ENCODE data around the gene TP73. TPM values are rescaled to one million over a fixed set of nuclear protein-coding genes. Genes with fewer than 3 reads are reported as not detected.

Gene TP73
- total RNA-seq, 2 experiments from 2014 or later: not detected

DNA sequence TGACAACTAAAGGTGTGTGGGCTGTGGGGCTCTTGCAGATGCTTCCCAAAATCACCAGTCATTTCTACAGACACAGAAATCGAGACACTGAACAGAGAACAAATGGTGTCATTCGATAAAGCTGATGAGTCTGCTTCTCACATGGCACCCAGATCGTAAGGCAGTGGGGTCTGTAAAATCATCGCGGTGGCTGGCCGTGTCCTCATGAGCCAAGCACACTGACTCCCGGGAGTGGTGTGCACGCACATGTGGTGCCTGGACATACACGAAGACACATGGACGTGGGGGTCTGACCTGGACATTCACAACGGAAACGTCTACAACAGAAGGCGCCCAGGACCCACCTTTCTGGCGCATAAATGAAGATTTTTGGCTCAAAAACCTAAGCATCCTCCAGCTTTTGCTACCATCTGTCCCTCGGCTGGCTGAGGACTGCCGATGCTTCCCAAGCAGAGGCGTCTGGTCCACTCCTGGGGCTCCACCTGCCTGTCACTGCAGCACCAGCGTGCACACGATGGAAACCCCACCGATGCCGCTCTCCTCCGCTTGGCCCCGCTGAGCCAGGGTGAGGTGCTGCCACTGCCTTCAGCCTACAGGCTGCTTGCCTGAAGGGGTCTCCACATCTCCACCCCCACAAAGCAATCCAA lies 127.1 kb downstream of the TP73 start:
- H3K27me3 Mint-ChIP-seq: no peaks in the 10 kb centered on the region
- H3K36me3 ChIP-seq (ENCODE audit: insufficient read depth, low read length): peaks cover 52% of the 10 kb centered on the region
- DNase-seq: no peak
- no peak overlapping the region for H3K27ac ChIP-seq (ENCODE audit: low read depth in 1 of 2, low read length in 2 of 2)
- CTCF ChIA-PET: no interaction called here
- H3K27me3 ChIP-seq (ENCODE audit: control insufficient read depth in 1 of 2, insufficient read depth in 2 of 2, low read length in 2 of 2): no peaks in the 10 kb centered on the region
- TF ChIP-seq, protein P1, sequence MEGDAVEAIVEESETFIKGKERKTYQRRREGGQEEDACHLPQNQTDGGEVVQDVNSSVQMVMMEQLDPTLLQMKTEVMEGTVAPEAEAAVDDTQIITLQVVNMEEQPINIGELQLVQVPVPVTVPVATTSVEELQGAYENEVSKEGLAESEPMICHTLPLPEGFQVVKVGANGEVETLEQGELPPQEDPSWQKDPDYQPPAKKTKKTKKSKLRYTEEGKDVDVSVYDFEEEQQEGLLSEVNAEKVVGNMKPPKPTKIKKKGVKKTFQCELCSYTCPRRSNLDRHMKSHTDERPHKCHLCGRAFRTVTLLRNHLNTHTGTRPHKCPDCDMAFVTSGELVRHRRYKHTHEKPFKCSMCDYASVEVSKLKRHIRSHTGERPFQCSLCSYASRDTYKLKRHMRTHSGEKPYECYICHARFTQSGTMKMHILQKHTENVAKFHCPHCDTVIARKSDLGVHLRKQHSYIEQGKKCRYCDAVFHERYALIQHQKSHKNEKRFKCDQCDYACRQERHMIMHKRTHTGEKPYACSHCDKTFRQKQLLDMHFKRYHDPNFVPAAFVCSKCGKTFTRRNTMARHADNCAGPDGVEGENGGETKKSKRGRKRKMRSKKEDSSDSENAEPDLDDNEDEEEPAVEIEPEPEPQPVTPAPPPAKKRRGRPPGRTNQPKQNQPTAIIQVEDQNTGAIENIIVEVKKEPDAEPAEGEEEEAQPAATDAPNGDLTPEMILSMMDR (IDR thresholded peaks at IDR 0.05): no peak
- H3K4me3 Mint-ChIP-seq: no peak overlapping the region
- peaks cover 5% of the 10 kb centered on the region for H3K4me1 Mint-ChIP-seq (ENCODE audit: low read depth)
- H3K4me1 ChIP-seq (ENCODE audit: insufficient read depth, low read length): peaks cover 12% of the 10 kb centered on the region
- H3K9me3 ChIP-seq (ENCODE audit: control insufficient read depth in 1 of 2, insufficient read depth in 1 of 2, low read length in 2 of 2): no peaks in the 10 kb centered on the region
- POLR2A ChIA-PET: no interaction called here
- intact Hi-C loops (cut with DNase I, micrococcal nuclease): loop anchor here in 1 of 2 experiments (10.0 kb wide), 1 partner anchor 1255 kb away; the partner anchor contains the start of gene PANK4
- H3K36me3 Mint-ChIP-seq (ENCODE audit: low read depth): peaks cover 50% of the 10 kb centered on the region
- no peak for ATAC-seq (ENCODE audit: poor library complexity)
- H3K9me3 Mint-ChIP-seq: no peaks in the 10 kb centered on the region
- H3K27ac Mint-ChIP-seq: no peak overlapping the region
- no peak overlapping the region for H3K4me3 ChIP-seq (ENCODE audit: low read length)

DNA sequence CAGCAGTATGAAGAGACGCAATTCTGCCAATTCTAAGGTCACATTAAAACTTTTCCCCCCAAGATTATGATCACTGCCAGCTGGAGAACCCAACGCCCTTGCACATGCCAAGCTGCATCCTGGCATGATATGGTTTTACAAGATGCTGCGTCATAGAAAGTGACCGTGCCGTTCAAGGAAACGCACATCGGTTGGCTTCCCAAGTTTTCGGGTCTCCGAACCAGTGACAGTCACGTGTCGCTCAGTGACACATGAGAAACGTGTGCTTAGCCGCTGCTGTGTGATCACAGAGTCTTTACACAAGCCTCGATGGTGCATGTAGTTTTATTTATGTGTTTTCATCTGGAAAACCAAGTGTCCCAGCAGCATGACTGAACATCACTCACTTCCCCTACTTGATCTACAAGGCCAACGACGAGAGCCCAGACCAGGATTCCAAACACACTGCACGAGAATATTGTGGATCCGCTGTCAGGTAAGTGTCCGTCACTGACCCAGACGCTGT lies 127.6 kb downstream of the TP73 start:
- peaks cover 5% of the 10 kb centered on the region for H3K4me1 Mint-ChIP-seq (ENCODE audit: low read depth)
- no peak overlapping the region for H3K4me3 Mint-ChIP-seq
- Histone ChIP-seq H3K36me3 (ENCODE audit: insufficient read depth, low read length) (peaks cover 58% of the 10 kb centered on the region), H3K27ac (ENCODE audit: low read depth in 1 of 2, low read length in 2 of 2) (no peak overlapping the region), H3K27me3 (ENCODE audit: control insufficient read depth in 1 of 2, insufficient read depth in 2 of 2, low read length in 2 of 2) (no peaks in the 10 kb centered on the region), H3K4me3 (ENCODE audit: low read length) (no peak overlapping the region), H3K9me3 (ENCODE audit: control insufficient read depth in 1 of 2, insufficient read depth in 1 of 2, low read length in 2 of 2) (no peaks in the 10 kb centered on the region), H3K4me1 (ENCODE audit: insufficient read depth, low read length) (peaks cover 12% of the 10 kb centered on the region)
- H3K27me3 Mint-ChIP-seq: no peaks in the 10 kb centered on the region
- ChIA-PET POLR2A (no interaction called here), CTCF (no interaction called here)
- intact Hi-C loops (cut with DNase I, micrococcal nuclease): loop anchor here in 1 of 2 experiments (10.0 kb wide), 1 partner anchor 1255 kb away; the partner anchor contains the start of gene PANK4
- no peaks in the 10 kb centered on the region for H3K9me3 Mint-ChIP-seq
- TF ChIP-seq, protein P1 (IDR thresholded peaks at IDR 0.05): no peak
- H3K36me3 Mint-ChIP-seq (ENCODE audit: low read depth): peaks cover 56% of the 10 kb centered on the region
- no peak for DNase-seq
- no peak overlapping the region for H3K27ac Mint-ChIP-seq
- ATAC-seq (ENCODE audit: poor library complexity): no peak

- Mint-ChIP-seq H3K4me3 (no peak overlapping the region), H3K27ac (no peak overlapping the region), H3K27me3 (no peaks in the 10 kb centered on the region), H3K4me1 (ENCODE audit: low read depth) (peaks cover 2% of the 10 kb centered on the region), H3K36me3 (ENCODE audit: low read depth) (peaks cover 63% of the 10 kb centered on the region), H3K9me3 (no peaks in the 10 kb centered on the region)
- H3K4me1 ChIP-seq (ENCODE audit: insufficient read depth, low read length): peaks cover 3% of the 10 kb centered on the region
- H3K36me3 ChIP-seq (ENCODE audit: insufficient read depth, low read length): peaks cover 66% of the 10 kb centered on the region
- no peak overlapping the region for H3K27ac ChIP-seq (ENCODE audit: low read depth in 1 of 2, low read length in 2 of 2)
- CTCF ChIA-PET: no interaction called here
- no peaks in the 10 kb centered on the region for H3K9me3 ChIP-seq (ENCODE audit: control insufficient read depth in 1 of 2, insufficient read depth in 1 of 2, low read length in 2 of 2)
- POLR2A ChIA-PET: no interaction called here
- H3K4me3 ChIP-seq (ENCODE audit: low read length): no peak overlapping the region
- DNase-seq (no peak), ATAC-seq (ENCODE audit: poor library complexity) (no peak)
- intact Hi-C loops (cut with DNase I, micrococcal nuclease): no loop called here
- TF ChIP-seq, protein P1 (IDR thresholded peaks at IDR 0.05): no peak
- no peaks in the 10 kb centered on the region for H3K27me3 ChIP-seq (ENCODE audit: control insufficient read depth in 1 of 2, insufficient read depth in 2 of 2, low read length in 2 of 2)
Measured at GRCh38 chr1:3780901-3781300, 128.6 kb downstream of the TP73 start.
